Caco-2 (cell line): ENCODE measurements around the gene DHPS. TPM values are rescaled to one million over a fixed set of nuclear protein-coding genes. Genes with fewer than 3 reads are reported as not detected.
A peak's percentile ranks its signal among the peaks of the same experiment; 100 is the strongest.

Experiments used
- BruUV-seq: library from RNA; stranded (reverse); fragments of 400-500 nt; replicated peaks from 2 replicates; lab custom pipeline; 2021; lab: Mats Ljungman, UMichigan
- CTCF ChIA-PET: fragments of 300-600 bp; sonication (Branson Sonifier 250); formaldehyde crosslinking; loops from one replicate; lab custom pipeline; 2022; ENCODE audit warnings: antibody characterized with exemption; lab: Charles Lee
- POLR2A ChIA-PET: fragments of 300-600 bp; sonication (Branson Sonifier 250); formaldehyde crosslinking; loops from one replicate; lab custom pipeline; 2022; ENCODE audit warnings: antibody characterized with exemption; lab: Charles Lee
- DNase-seq, 2 experiments: peaks; one replicate each; pipeline versions ENCODE4 v3.0.0 to v3.0.0-alpha.2; 2020 to 2022
- H3K27me3 ChIP-seq: replicated peaks from 2 replicates; pipeline ENCODE4 v1.6.0; 2011; ENCODE audit warnings: low read length; ENCODE audit not compliant: control insufficient read depth, insufficient read depth
- H3K36me3 ChIP-seq: 2 replicates; pipeline ENCODE4 v1.5.1; 2011; ENCODE audit warnings: low read length; ENCODE audit not compliant: control insufficient read depth, insufficient read depth
- H3K4me1 ChIP-seq: fragments of 250-450 bp; sonication (Bioruptor Pico); 2 replicates; pipeline ENCODE4 v1.5.1; 2020; ENCODE audit warnings: mild to moderate bottlenecking
- H3K4me3 ChIP-seq: 2 replicates; pipeline ENCODE4 v1.5.1; 2011; ENCODE audit warnings: low read depth, mild to moderate bottlenecking, control low read depth, low read length
- H3K9me3 ChIP-seq: fragments of 250-450 bp; sonication (Bioruptor Pico); 2 replicates; pipeline ENCODE4 v1.5.1; 2020; ENCODE audit warnings: mild to moderate bottlenecking, moderate library complexity
- H3K27ac Mint-ChIP-seq: one replicate; pipeline ENCODE4 v1.8.0; 2022; ENCODE audit warnings: mixed read lengths; ENCODE audit not compliant: unreplicated experiment
- H3K27me3 Mint-ChIP-seq: one replicate; pipeline ENCODE4 v1.8.0; 2022; ENCODE audit warnings: mixed read lengths; ENCODE audit not compliant: insufficient read depth, unreplicated experiment
- H3K36me3 Mint-ChIP-seq: one replicate; pipeline ENCODE4 v1.8.0; 2022; ENCODE audit warnings: mild to moderate bottlenecking, mixed read lengths; ENCODE audit not compliant: insufficient read depth, unreplicated experiment
- H3K4me1 Mint-ChIP-seq: one replicate; pipeline ENCODE4 v1.8.0; 2022; ENCODE audit warnings: low read depth, mixed read lengths; ENCODE audit not compliant: unreplicated experiment
- H3K4me3 Mint-ChIP-seq: one replicate; pipeline ENCODE4 v1.8.0; 2022; ENCODE audit warnings: mild to moderate bottlenecking, moderate library complexity, mixed read lengths; ENCODE audit not compliant: unreplicated experiment
- H3K9me3 Mint-ChIP-seq: one replicate; pipeline ENCODE4 v1.8.0; 2022; ENCODE audit warnings: mixed read lengths; ENCODE audit not compliant: unreplicated experiment
- CTCF ChIP-seq, 2 experiments: fragments of 200-600 bp in 1 of 2; IDR thresholded peaks; 1 replicate in 1 of 2; 2 replicates in 1 of 2; pipeline versions ENCODE4 v1.5.1 to v1.8.0; 2011 to 2022; ENCODE audit warnings: antibody characterized with exemption in 1 of 2, control low read depth in 1 of 2, inconsistent platforms in 1 of 2, low read depth in 1 of 2, low read length in 1 of 2, mild to moderate bottlenecking in 1 of 2, moderate library complexity in 1 of 2; ENCODE audit not compliant: insufficient read depth in 1 of 2, severe bottlenecking in 1 of 2, unreplicated experiment in 1 of 2
- intact Hi-C: fragments of 100-400 bp; cut with micrococcal nuclease; formaldehyde crosslinking; loops from one replicate; pipeline ENCODE4 v1.10.0; 2022; ENCODE audit not compliant: unreplicated experiment
- total RNA-seq: library from RNA; stranded (reverse); gene quantifications from 2 replicates; pipeline ENCODE4 v1.2.3, GENCODE V29; 2022

DHPS gene
- total RNA-seq, 1 experiment from 2014 or later, result 76.4 TPM

- Mint-ChIP-seq H3K9me3 (peaks cover 6% of the 10 kb centered on the region), H3K4me1 (no peaks in the 10 kb centered on the region), H3K36me3 (peaks cover 6% of the 10 kb centered on the region), H3K27me3 (no peaks in the 10 kb centered on the region), H3K4me3 (no peak overlapping the region), H3K27ac (no peak overlapping the region)
- Histone ChIP-seq H3K36me3 (no peaks in the 10 kb centered on the region), H3K4me1 (no peaks in the 10 kb centered on the region), H3K9me3 (no peaks in the 10 kb centered on the region), H3K27me3 (no peaks in the 10 kb centered on the region), H3K4me3 (no peak overlapping the region)
- POLR2A ChIA-PET, result no interaction called here
- no peak for DNase-seq
- intact Hi-C loops, result no loop called here
- CTCF ChIA-PET, result no interaction called here
- BruUV-seq, result no TSS peak
- no peak for TF ChIP-seq CTCF (IDR thresholded peaks at IDR 0.05; ENCODE audit: insufficient read depth in 1 of 2, low read depth in 1 of 2, low read length in 1 of 2, severe bottlenecking in 1 of 2, unreplicated experiment in 1 of 2)
These were observed 31.7 kb downstream of the DHPS start for GRCh38 chr19:12649941-12650340.

GRCh38 chr19:12648088-12648487 lies 33.6 kb downstream of the DHPS start:
- Histone ChIP-seq H3K9me3 (no peaks in the 10 kb centered on the region), H3K27me3 (no peaks in the 10 kb centered on the region), H3K4me1 (no peaks in the 10 kb centered on the region), H3K36me3 (no peaks in the 10 kb centered on the region), H3K4me3 (no peak overlapping the region)
- ChIA-PET CTCF (no interaction called here), POLR2A (no interaction called here)
- no peak for DNase-seq
- no peaks in the 10 kb centered on the region for H3K36me3 Mint-ChIP-seq
- no peak overlapping the region for H3K27ac Mint-ChIP-seq
- TF ChIP-seq CTCF (IDR thresholded peaks at IDR 0.05; ENCODE audit: insufficient read depth in 1 of 2, low read depth in 1 of 2, low read length in 1 of 2, severe bottlenecking in 1 of 2, unreplicated experiment in 1 of 2), result no peak
- no peak overlapping the region for H3K4me3 Mint-ChIP-seq
- intact Hi-C loops, result no loop called here
- no peaks in the 10 kb centered on the region for H3K27me3 Mint-ChIP-seq
- H3K9me3 Mint-ChIP-seq, result peaks cover 6% of the 10 kb centered on the region
- no peaks in the 10 kb centered on the region for H3K4me1 Mint-ChIP-seq
- BruUV-seq, result no TSS peak

GRCh38 chr19:12647490-12648071 lies 34.1 kb downstream of the DHPS start:
- H3K4me3 ChIP-seq, result no peak overlapping the region

More at GRCh38 chr19:12647490-12648071, 34.1 kb downstream of the DHPS start:
- Histone ChIP-seq H3K4me1 (no peaks in the 10 kb centered on the region), H3K27me3 (no peaks in the 10 kb centered on the region), H3K9me3 (no peaks in the 10 kb centered on the region), H3K36me3 (no peaks in the 10 kb centered on the region)
- Mint-ChIP-seq H3K4me1 (no peaks in the 10 kb centered on the region), H3K27me3 (no peaks in the 10 kb centered on the region), H3K27ac (peak overlapping the region; percentile 17), H3K36me3 (no peaks in the 10 kb centered on the region), H3K4me3 (no peak overlapping the region), H3K9me3 (peaks cover 6% of the 10 kb centered on the region)
- no peak for DNase-seq
- no TSS peak for BruUV-seq
- TF ChIP-seq CTCF (IDR thresholded peaks at IDR 0.05; ENCODE audit: insufficient read depth in 1 of 2, low read depth in 1 of 2, low read length in 1 of 2, severe bottlenecking in 1 of 2, unreplicated experiment in 1 of 2), result no peak
- CTCF ChIA-PET, result no interaction called here
- intact Hi-C loops, result no loop called here
- POLR2A ChIA-PET, result no interaction called here
